Thoracic aorta (tissue), 2 donors: ENCODE results near the gene CEP83. TPM values are rescaled to one million over a fixed set of nuclear protein-coding genes. Genes with fewer than 3 reads are reported as not detected.

ENCODE experiments used
- ATAC-seq: fragments of 150-250 bp; one replicate; pipeline ENCODE4 v1.8.0; 2017; ENCODE audit warnings: low read depth; ENCODE audit not compliant: insufficient number of reproducible peaks, low FRiP score
- DNase-seq: peaks from one replicate; pipeline ENCODE4 v3.0.0-alpha.2; 2020; ENCODE audit warnings: low spot score
- H3K27ac ChIP-seq, 2 donors: fragments of 200-600 bp; sonication (generic); 1 replicate in 1 of 2; 2 replicates in 1 of 2; pipeline ENCODE4 v1.5.1; 2016; ENCODE audit warnings: mild to moderate bottlenecking in 2 of 2, moderate library complexity in 2 of 2
- H3K27me3 ChIP-seq: fragments of 200-600 bp; sonication (generic); replicated peaks from 2 replicates; pipeline ENCODE4 v1.6.0; 2016; ENCODE audit warnings: mild to moderate bottlenecking; ENCODE audit not compliant: insufficient read depth
- H3K36me3 ChIP-seq: fragments of 200-600 bp; sonication (generic); one replicate; pipeline ENCODE4 v1.5.1; 2016
- H3K4me1 ChIP-seq, 2 donors: fragments of 200-600 bp; sonication (generic); 1 replicate in 1 of 2; 2 replicates in 1 of 2; pipeline versions ENCODE4 v1.5.1 to v1.6.0; 2016; ENCODE audit warnings: low read depth in 2 of 2, mild to moderate bottlenecking in 1 of 2; ENCODE audit not compliant: control insufficient read depth in 1 of 2
- H3K4me3 ChIP-seq: fragments of 200-600 bp; sonication (generic); 2 replicates; pipeline ENCODE4 v1.5.1; 2016; ENCODE audit warnings: mild to moderate bottlenecking
- H3K9me3 ChIP-seq: fragments of 200-600 bp; sonication (generic); 2 replicates; pipeline ENCODE4 v1.5.1; 2016
- total RNA-seq, 2 donors: library from RNA; depleted of rRNA; stranded (reverse); fragments of >200 nt; gene quantifications; one replicate each; pipeline versions ENCODE4 v1.1.0 to v1.2.3, GENCODE V29; 2016
- TF ChIP-seq, protein P1 (sequence below): fragments of 200-600 bp; sonication (generic); IDR thresholded peaks from one replicate; pipeline ENCODE4 v1.5.1; 2019; ENCODE audit warnings: antibody characterized with exemption

CEP83 gene
- total RNA-seq, 2 donors from 2014 or later: 17.2 to 35.6 TPM

DNA sequence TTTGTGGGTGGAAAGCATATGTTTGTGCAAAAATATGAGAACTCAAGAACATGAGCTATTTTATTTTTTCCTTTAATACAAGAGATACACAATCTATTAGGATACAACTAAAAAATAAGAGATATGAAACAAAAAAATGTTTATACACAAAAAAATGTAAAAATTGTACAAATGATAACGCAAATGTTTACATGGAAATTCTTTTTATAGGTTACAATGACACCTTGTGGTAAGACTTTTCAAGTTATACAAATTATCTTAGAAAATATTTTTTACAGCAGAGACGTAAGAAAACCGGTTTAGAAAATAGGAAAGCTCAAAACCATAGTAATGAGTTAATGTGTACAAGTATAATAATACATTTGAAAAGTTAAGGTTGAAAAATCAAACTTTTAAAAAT, 25.5 kb downstream of the CEP83 start:
- Histone ChIP-seq H3K9me3 (peaks cover 11% of the 10 kb centered on the region), H3K27me3 (no peaks in the 10 kb centered on the region), H3K4me3 (no peak overlapping the region), H3K36me3 (no peaks in the 10 kb centered on the region), H3K27ac (no peak overlapping the region), H3K4me1 (peaks cover 0 to 14% of the 10 kb centered on the region in 2 donors)
- ATAC-seq: no peak
- no peak for DNase-seq
- TF ChIP-seq, protein P1, sequence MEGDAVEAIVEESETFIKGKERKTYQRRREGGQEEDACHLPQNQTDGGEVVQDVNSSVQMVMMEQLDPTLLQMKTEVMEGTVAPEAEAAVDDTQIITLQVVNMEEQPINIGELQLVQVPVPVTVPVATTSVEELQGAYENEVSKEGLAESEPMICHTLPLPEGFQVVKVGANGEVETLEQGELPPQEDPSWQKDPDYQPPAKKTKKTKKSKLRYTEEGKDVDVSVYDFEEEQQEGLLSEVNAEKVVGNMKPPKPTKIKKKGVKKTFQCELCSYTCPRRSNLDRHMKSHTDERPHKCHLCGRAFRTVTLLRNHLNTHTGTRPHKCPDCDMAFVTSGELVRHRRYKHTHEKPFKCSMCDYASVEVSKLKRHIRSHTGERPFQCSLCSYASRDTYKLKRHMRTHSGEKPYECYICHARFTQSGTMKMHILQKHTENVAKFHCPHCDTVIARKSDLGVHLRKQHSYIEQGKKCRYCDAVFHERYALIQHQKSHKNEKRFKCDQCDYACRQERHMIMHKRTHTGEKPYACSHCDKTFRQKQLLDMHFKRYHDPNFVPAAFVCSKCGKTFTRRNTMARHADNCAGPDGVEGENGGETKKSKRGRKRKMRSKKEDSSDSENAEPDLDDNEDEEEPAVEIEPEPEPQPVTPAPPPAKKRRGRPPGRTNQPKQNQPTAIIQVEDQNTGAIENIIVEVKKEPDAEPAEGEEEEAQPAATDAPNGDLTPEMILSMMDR: no peak

DNA sequence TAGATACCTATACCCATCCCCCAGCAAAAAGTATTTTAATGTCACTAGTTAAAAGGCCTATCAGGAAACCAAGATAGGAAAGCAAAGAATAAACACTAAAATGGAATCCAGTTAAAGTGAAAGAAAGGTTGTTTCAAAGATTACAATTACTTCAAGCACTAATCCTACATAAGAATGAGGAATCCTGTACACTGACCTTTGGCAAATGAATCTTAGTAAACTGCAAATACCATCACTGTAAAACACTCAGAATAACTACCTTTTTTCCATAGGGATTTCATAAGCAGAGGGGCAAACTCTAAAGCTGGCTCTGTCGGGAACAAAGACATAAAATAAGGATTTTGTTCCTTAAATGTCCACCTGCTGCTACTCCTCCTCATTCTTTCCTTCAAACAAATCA, 25.9 kb downstream of the CEP83 start:
- Histone ChIP-seq H3K4me1 (peaks cover 0 to 14% of the 10 kb centered on the region in 2 donors), H3K27ac (no peak overlapping the region), H3K9me3 (peaks cover 11% of the 10 kb centered on the region), H3K4me3 (no peak overlapping the region), H3K36me3 (no peaks in the 10 kb centered on the region), H3K27me3 (no peaks in the 10 kb centered on the region)
- DNase-seq: no peak
- TF ChIP-seq, protein P1: no peak
- ATAC-seq: no peak

- Histone ChIP-seq H3K36me3 (no peaks in the 10 kb centered on the region), H3K9me3 (peaks cover 11% of the 10 kb centered on the region), H3K4me3 (no peak overlapping the region), H3K27ac (no peak overlapping the region), H3K27me3 (no peaks in the 10 kb centered on the region), H3K4me1 (peaks cover 4 to 32% of the 10 kb centered on the region in 2 donors)
- DNase-seq (no peak), ATAC-seq (no peak)
- TF ChIP-seq, protein P1: no peak
These were observed 29.4 kb downstream of the CEP83 start for GRCh38 chr12:94430304-94430703.

GRCh38 chr12:94429633-94430032, 30.0 kb downstream of the CEP83 start:
- H3K4me1 ChIP-seq: peaks cover 4 to 25% of the 10 kb centered on the region in 2 donors
- H3K36me3 ChIP-seq: no peaks in the 10 kb centered on the region
- TF ChIP-seq, protein P1: no peak
- no peak overlapping the region for H3K4me3 ChIP-seq
- no peak overlapping the region for H3K27ac ChIP-seq
- H3K9me3 ChIP-seq: peaks cover 11% of the 10 kb centered on the region
- DNase-seq (no peak), ATAC-seq (no peak)
- H3K27me3 ChIP-seq: no peaks in the 10 kb centered on the region

DNA sequence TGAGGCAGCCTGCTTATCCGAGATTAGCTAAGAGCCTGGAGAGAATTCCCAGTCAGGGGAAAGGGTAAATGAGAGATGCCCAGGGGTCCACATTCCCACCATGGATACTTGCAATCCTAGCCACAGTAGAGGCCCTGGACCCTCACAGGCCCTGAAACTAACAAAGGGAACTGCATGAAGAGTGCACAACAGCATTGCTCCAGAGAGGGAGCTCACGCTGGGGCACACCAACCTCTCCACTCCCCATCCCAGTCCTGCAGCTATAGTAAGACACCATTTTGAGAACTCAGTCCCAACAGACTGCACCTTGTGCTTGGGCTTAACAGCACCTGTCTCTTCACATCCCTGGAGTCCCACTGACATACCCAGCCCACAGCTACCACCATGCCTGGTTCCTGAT, 30.5 kb downstream of the CEP83 start:
- TF ChIP-seq, protein P1: no peak
- DNase-seq: no peak
- H3K4me1 ChIP-seq: peaks cover 4 to 25% of the 10 kb centered on the region in 2 donors
- no peaks in the 10 kb centered on the region for H3K27me3 ChIP-seq
- no peak overlapping the region for H3K27ac ChIP-seq
- no peak for ATAC-seq
- H3K9me3 ChIP-seq: peaks cover 11% of the 10 kb centered on the region
- no peaks in the 10 kb centered on the region for H3K36me3 ChIP-seq
- H3K4me3 ChIP-seq: no peak overlapping the region
